Spinal cord (tissue), 10 donors: ENCODE data around the gene F11R. TPM values are rescaled to one million over a fixed set of nuclear protein-coding genes. Genes with fewer than 3 reads are reported as not detected.

ENCODE experiments used
- DNase-seq, 6 donors: peaks; one replicate each; pipeline versions ENCODE4 v3.0.0 to v3.0.0-alpha.2; 2013 to 2015; ENCODE audit warnings: low spot score in 6 of 6, low read depth in 4 of 6
- H3K27ac ChIP-seq: one replicate; pipeline ENCODE4 v1.5.1; 2013; ENCODE audit warnings: low read depth, low read length, control low read depth
- H3K27me3 ChIP-seq: one replicate; pipeline ENCODE4 v1.6.1; 2013; ENCODE audit warnings: low read length; ENCODE audit not compliant: control insufficient read depth, insufficient read depth
- H3K36me3 ChIP-seq: one replicate; pipeline ENCODE4 v1.6.1; 2013; ENCODE audit warnings: low read length; ENCODE audit not compliant: control insufficient read depth, insufficient read depth
- H3K4me1 ChIP-seq: one replicate; pipeline ENCODE4 v1.6.1; 2013; ENCODE audit warnings: low read length; ENCODE audit not compliant: control insufficient read depth, insufficient read depth
- H3K4me3 ChIP-seq: one replicate; pipeline ENCODE4 v1.5.1; 2013; ENCODE audit warnings: low read depth, low read length, control low read depth
- H3K9me3 ChIP-seq: one replicate; pipeline ENCODE4 v1.6.1; 2013; ENCODE audit warnings: low read length; ENCODE audit not compliant: control insufficient read depth, insufficient read depth
- WGBS: methylation state at CpG from one replicate; pipeline ENCODE4 v1.1.5; 2013; ENCODE audit warnings: missing lambda C conversion rate; ENCODE audit not compliant: insufficient coverage; 5-methylcytosine and 5-hydroxymethylcytosine counted together
- polyA plus RNA-seq, 2 donors: library from polyadenylated mRNA; unstranded; fragments of 120-200 nt; gene quantifications; one replicate each; pipeline ENCODE4 v1.2.1, GENCODE V29; 2013; ENCODE audit not compliant: insufficient read length in 2 of 2
- total RNA-seq, 2 donors: library from RNA; depleted of rRNA in 1 of 2; stranded (reverse); fragments of 120-200 nt in 1 of 2; fragments of >200 nt in 1 of 2; gene quantifications; one replicate each; pipeline versions ENCODE4 v1.2.3 to v1.2.4, GENCODE V29; 2013 to 2014
- donor health status: healthy.

Gene F11R
- total and polyA plus RNA-seq, 4 donors, result 7.0 to 23.7 (median 11.3) TPM

DNA sequence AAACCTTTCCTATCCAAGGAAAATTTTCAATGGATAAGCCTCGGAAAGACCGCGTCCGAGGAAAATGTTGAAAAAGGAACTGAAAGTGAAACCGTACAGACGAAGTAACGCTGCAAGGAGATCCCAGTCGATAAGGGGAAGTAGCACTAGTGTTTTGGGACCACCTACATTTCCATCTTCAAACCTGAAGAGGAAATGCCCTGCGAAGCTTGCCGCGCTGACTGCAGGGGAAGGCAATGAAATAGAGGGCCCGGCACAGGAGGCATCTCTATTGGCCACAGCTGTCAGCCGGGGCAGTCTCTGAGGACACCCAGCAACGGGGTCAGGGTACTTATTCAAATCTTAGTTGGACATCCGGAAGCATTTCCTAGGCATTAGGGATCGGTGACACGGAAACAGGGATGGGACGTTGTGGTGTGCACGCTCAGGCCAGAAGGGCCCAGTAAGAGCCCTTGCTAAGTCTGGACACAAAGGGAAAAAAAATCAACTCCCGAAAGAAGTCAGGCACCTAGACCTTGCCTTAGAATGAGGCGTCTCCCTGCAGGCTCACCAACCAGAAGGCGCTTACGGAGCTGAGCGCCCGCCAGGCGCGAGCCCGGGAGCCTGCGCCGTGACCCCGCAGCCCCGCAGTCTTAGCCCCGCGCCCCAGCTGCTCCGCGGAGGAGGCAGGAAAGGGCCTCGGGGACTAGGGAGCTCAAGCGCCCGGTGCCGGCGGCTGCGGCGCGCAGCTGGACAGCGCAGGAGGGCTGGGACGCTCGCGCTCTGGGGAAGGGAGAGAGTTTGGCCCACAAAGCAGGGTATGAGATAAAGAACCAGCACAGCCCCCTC, 24.2 kb upstream of the F11R start:
- peak overlapping the region; percentile 95 for H3K27ac ChIP-seq
- H3K4me1 ChIP-seq, result peaks cover 8% of the 10 kb centered on the region
- peaks cover 26% of the 10 kb centered on the region for H3K36me3 ChIP-seq
- 0% methylated on average over 32 of the region's 48 CpGs for WGBS
- H3K9me3 ChIP-seq, result peaks cover 2% of the 10 kb centered on the region
- no peaks in the 10 kb centered on the region for H3K27me3 ChIP-seq
- H3K4me3 ChIP-seq, result peak overlapping the region; percentile 77
- peak in 5 of 6 donors; percentile 24 to 86 (median 45) for DNase-seq

DNA sequence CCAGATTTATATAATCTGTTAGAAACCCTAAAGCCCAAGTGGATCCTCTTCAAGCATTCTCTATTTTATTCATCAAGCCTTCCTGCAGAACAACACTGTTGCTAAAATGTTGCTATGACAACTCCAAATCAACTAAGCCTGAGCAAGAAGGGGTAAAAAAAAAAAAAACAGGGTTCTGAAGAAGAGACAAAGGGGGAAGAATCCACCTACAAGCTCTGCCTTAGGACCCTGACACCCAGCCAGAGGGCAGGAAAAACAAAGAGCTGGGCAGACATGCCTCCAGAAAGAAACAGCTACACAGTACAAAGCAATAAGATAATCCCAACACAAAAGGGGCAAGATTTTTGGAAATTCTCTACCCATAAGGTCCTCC, 23.6 kb upstream of the F11R start:
- peaks cover 8% of the 10 kb centered on the region for H3K4me1 ChIP-seq
- peaks cover 29% of the 10 kb centered on the region for H3K36me3 ChIP-seq
- H3K27ac ChIP-seq, result peak overlapping the region; percentile 95
- H3K27me3 ChIP-seq, result no peaks in the 10 kb centered on the region
- peak in 2 of 6 donors; percentile 39 to 43 for DNase-seq
- H3K9me3 ChIP-seq, result peaks cover 2% of the 10 kb centered on the region
- peak overlapping the region; percentile 77 for H3K4me3 ChIP-seq

DNA sequence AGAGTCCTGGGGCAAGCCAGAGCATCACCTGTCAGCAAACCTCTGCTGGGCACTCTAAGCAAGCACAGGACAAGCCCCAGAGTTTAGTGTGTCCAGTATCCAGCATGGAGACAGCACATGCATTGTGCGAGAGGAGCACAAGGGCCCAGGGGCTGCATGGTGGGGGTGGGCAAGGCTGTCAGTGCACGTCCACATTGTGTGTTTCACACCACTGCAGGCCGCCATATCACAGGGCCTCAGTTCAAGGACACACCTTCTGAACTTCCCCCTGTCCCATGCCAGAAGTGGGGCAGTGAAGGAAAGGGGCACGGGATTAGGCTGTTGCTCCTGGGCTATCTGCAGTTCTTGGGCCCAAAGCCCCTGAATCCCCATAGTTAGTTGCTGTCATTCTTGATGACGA, 18.6 kb upstream of the F11R start:
- no peak for DNase-seq
- peaks cover 13% of the 10 kb centered on the region for H3K4me1 ChIP-seq
- no peak overlapping the region for H3K4me3 ChIP-seq
- no peaks in the 10 kb centered on the region for H3K9me3 ChIP-seq
- no peak overlapping the region for H3K27ac ChIP-seq
- no peaks in the 10 kb centered on the region for H3K27me3 ChIP-seq
- H3K36me3 ChIP-seq, result peaks cover 45% of the 10 kb centered on the region
- WGBS, result 96% methylated on average over 4 of the region's 5 CpGs

DNA sequence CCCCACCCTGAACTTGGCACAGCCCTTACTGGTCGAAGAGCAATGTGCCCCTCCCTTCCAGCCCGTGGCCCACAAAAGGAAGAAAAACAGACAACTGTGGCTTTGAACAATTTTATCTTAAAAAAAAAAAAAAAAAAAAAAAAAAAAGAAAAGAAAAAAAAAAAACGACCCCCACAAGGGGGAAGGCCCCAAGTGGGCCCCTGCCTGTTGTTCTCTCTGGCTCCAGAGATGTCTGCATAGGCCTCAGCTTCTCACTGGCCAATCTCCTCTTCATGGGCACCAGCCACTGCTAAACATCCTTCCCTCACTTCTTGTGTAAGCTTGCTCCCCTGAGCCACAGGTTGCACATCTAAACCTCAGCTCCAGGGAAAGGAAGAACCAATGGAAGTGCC, 18.2 kb upstream of the F11R start:
- no CpG with 5 or more reads among the region's 3 CpGs for WGBS
- H3K9me3 ChIP-seq, result no peaks in the 10 kb centered on the region
- peaks cover 13% of the 10 kb centered on the region for H3K4me1 ChIP-seq
- H3K27ac ChIP-seq, result no peak overlapping the region
- no peaks in the 10 kb centered on the region for H3K27me3 ChIP-seq
- H3K36me3 ChIP-seq, result peaks cover 45% of the 10 kb centered on the region
- peak overlapping the region; percentile 65 for H3K4me3 ChIP-seq
- no peak for DNase-seq

DNA sequence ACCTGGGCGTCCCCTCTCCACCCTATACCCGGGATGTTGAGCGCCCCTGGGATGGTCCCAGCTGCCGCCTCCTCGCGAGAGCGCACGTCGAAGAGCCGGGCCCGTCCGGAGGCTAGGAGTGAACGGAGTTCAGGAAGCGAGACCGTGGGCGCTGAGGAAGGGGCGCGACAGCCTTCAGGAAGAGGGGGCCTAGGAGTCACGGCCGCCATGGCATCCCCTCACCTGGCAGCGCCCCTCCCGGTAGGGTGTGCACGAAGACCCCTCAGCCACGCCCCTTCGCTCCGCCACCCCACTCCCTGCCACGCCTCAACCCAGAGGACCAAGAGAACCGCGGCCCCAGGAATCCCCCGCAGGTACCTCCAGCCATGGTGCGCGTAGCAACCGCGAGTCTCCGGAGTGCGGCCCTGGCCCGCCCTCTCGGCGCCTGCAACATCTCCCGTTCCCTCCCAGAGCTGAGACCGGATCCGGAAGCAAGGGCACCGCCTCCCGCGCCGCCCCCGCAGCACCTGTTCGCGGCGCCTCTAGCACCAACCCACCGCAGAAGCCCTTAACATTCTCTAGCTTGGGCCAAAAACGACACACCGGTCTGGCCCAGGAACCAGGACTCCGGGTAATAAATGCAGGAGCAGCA, 17.7 kb upstream of the F11R start, which contains the start of gene TSTD1:
Gene TSTD1, minus strand, starts transcription at position 442 of the 631 bp plus-strand sequence. Its CDS starts 75 bp downstream, at position 367.
- H3K36me3 ChIP-seq, result peaks cover 45% of the 10 kb centered on the region
- no peak within 1 kb of the TSS for H3K27ac ChIP-seq
- H3K4me1 ChIP-seq, result peaks cover 8% of the 10 kb centered on the region
- H3K4me3 ChIP-seq, result peak within 1 kb of the TSS; percentile 65
- peak in 2 of 6 donors; percentile 43 to 66 for DNase-seq
- H3K27me3 ChIP-seq, result no peaks in the 10 kb centered on the region
- no peaks in the 10 kb centered on the region for H3K9me3 ChIP-seq
- 34% methylated on average over 50 of the region's 54 CpGs for WGBS

DNA sequence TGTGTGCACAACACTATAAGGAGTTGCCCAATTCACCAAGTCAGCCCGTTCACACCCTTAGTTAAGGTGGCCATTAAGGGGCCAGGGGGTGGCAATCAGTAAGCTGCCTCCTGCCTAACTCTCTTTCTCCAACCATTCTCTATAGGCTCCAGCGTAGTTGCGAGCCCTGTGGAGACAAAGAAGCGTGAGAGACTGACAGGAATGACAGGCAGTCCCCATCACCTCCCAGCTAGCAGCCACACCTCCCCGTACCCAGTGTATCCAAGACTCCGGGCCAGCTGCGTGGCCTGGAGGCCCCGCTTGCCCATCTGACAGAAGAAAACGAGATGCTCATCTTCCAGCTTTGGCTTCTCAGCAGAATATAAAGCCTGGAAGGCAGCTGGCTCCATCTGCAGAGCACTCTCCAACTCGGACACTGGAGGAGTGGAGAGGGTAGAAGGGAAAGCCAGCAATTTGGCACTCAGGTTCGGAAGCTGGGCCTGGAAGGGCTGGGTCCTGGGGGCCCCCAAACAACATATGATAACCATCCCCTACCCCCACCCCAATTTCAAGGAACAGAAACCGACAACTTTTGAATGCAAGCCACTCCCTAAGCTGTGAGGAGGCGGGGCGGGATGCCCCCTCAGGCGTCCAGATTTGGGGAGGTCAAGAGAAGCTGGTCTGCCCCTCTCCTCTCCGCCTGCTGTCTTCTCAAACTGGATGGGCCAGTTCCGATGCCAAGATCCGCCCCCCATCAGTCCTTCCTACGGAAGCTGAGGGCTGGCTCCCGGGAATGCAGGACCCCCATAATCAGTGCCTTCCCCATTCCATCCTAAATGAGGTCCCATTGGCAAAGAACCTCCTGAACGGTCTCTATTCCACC, 16.9 kb upstream of the F11R start:
- Histone ChIP-seq H3K27me3 (no peaks in the 10 kb centered on the region), H3K4me3 (peak overlapping the region; percentile 65), H3K9me3 (no peaks in the 10 kb centered on the region), H3K4me1 (peaks cover 5% of the 10 kb centered on the region), H3K36me3 (peaks cover 45% of the 10 kb centered on the region), H3K27ac (no peak overlapping the region)
- no peak for DNase-seq
- WGBS, result 53% methylated on average over 19 of the region's 21 CpGs

DNA sequence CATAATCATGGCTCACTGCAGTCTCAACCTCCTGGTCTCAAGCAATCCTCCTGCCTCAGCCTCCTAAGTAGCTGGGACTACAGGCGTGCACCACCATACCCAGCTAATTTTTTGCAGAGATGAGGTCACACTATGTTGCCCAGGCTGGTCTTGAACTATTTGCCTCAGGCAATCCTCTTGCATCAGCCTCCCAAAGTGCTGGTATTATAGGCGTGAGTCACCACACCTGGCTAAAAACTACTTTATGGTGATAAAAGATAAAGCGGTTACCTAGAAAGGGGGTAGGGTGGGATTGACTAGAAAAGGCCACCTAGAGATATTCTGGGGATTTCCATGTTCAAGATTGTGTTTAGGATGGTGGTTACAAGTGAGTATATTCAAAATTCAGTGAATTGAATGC, 12.8 kb upstream of the F11R start:
- Histone ChIP-seq H3K4me1 (peaks cover 5% of the 10 kb centered on the region), H3K27ac (no peak overlapping the region), H3K4me3 (no peak overlapping the region), H3K27me3 (no peaks in the 10 kb centered on the region), H3K36me3 (peaks cover 12% of the 10 kb centered on the region), H3K9me3 (no peaks in the 10 kb centered on the region)
- WGBS, result 93% methylated on average over 3 of the region's 3 CpGs
- no peak for DNase-seq

DNA sequence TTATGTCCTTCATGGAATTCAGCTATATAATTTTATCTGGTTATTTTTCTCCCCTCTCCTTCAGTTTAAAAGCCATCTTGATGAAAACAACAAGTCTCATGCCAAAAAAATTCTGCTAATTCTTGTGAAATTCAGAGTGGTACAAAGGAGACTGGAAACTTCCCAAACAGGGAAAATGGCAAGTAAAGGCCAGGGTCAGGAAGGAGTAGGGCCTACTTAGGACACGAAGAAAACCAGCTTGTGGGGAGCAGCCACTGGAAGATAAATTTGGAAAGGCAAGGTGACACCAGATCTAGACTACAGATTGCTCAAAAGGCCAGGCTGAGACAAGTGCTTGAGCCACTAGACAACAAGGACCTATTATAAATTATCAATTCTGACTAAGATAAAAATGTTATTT, 11.5 kb upstream of the F11R start:
- no peaks in the 10 kb centered on the region for H3K4me1 ChIP-seq
- no peaks in the 10 kb centered on the region for H3K9me3 ChIP-seq
- no peaks in the 10 kb centered on the region for H3K27me3 ChIP-seq
- no peak overlapping the region for H3K27ac ChIP-seq
- 75% methylated on average over 1 of the region's 1 CpG for WGBS
- H3K4me3 ChIP-seq, result no peak overlapping the region
- H3K36me3 ChIP-seq, result no peaks in the 10 kb centered on the region
- no peak for DNase-seq

DNA sequence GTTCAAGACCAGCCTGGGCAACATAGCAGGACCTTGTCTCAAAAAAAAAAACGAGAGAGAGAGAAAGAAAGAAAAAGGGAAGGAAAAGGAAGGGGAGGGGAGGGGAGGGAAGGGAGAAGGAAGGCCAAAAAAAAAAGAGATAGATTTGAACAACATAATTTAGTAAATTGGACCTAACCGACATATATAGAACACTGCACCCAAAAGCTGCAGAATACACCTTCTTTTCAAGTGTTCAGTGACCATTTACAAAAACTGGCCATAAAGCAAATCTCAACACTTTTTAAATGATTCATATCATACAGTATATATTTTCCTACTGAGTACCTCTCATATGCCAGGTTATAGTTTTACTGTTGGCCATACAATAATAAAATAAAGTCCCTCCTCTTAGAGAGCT, 10.9 kb upstream of the F11R start:
- Histone ChIP-seq H3K27me3 (no peaks in the 10 kb centered on the region), H3K36me3 (no peaks in the 10 kb centered on the region), H3K27ac (no peak overlapping the region), H3K9me3 (no peaks in the 10 kb centered on the region), H3K4me1 (no peaks in the 10 kb centered on the region), H3K4me3 (no peak overlapping the region)
- DNase-seq, result no peak
- no CpG with 5 or more reads among the region's 2 CpGs for WGBS
